GM12878 (cell line): ENCODE results near the gene CDK2. TPM values are rescaled to one million over a fixed set of nuclear protein-coding genes. Genes with fewer than 3 reads are reported as not detected.

Source experiments
- CTCF ChIP-seq, 3 experiments: IDR thresholded peaks in 2 of 3; conservative IDR thresholded peaks in 1 of 3; 2 replicates each; pipeline ENCODE4 v1.5.1; 2011; ENCODE audit warnings: low read depth in 3 of 3, low read length in 3 of 3, mild to moderate bottlenecking in 3 of 3, control low read depth in 2 of 3, moderate library complexity in 2 of 3, inconsistent platforms in 1 of 3, mixed read lengths in 1 of 3; ENCODE audit not compliant: control insufficient read depth in 2 of 3, insufficient read depth in 1 of 3; ENCODE audit errors: extremely low read depth in 1 of 3
- E2F8 ChIP-seq: fragments of 450-650 bp; IDR thresholded peaks from 2 replicates; pipeline ENCODE4 v1.6.1; 2018; ENCODE audit warnings: mild to moderate bottlenecking, low read depth, moderate library complexity; ENCODE audit not compliant: partially characterized antibody
- FOXK2 ChIP-seq: fragments of 450-650 bp; IDR thresholded peaks from 2 replicates; pipeline ENCODE4 v1.6.1; 2017; ENCODE audit warnings: mild to moderate bottlenecking, moderate library complexity
- IKZF1 ChIP-seq: fragments of 450-650 bp; conservative IDR thresholded peaks from 2 replicates; pipeline ENCODE4 v1.6.1; 2017; ENCODE audit warnings: antibody characterized with exemption, mild to moderate bottlenecking
- IRF5 ChIP-seq: fragments of 450-650 bp; IDR thresholded peaks from 2 replicates; pipeline ENCODE4 v1.6.1; 2017; ENCODE audit warnings: borderline replicate concordance
- NFIC ChIP-seq: IDR thresholded peaks from 2 replicates; pipeline ENCODE4 v1.6.1; 2012; ENCODE audit warnings: low read depth, mild to moderate bottlenecking, inconsistent platforms, low read length, moderate library complexity
- PAX5 ChIP-seq: IDR thresholded peaks from 2 replicates; pipeline ENCODE4 v1.6.1; 2011; ENCODE audit warnings: low read depth, low read length, borderline replicate concordance
- POLR2AphosphoS2 ChIP-seq: IDR thresholded peaks from 2 replicates; pipeline ENCODE4 v1.6.1; 2011; ENCODE audit warnings: low read depth, mild to moderate bottlenecking, low read length, improper control_type of control experiment, moderate library complexity
- POLR2AphosphoS5 ChIP-seq: IDR thresholded peaks from 2 replicates; pipeline ENCODE4 v1.6.1; 2011; ENCODE audit warnings: mild to moderate bottlenecking, low read length, inconsistent platforms
- POU2F2 ChIP-seq: IDR thresholded peaks from 3 replicates; pipeline ENCODE4 v1.6.1; 2011; ENCODE audit warnings: low read depth, mild to moderate bottlenecking, low read length, borderline replicate concordance
- SP1 ChIP-seq: IDR thresholded peaks from one replicate; pipeline ENCODE4 v1.6.1; 2011; ENCODE audit warnings: low read depth, low read length
- SPI1 ChIP-seq: IDR thresholded peaks from 2 replicates; pipeline ENCODE4 v1.6.1; 2011; ENCODE audit warnings: low read depth, mild to moderate bottlenecking, low read length, moderate library complexity, borderline replicate concordance; ENCODE audit not compliant: insufficient read depth
- SREBF1 ChIP-seq: IDR thresholded peaks from 2 replicates; pipeline ENCODE4 v1.6.1; 2012; ENCODE audit warnings: mild to moderate bottlenecking, low read length
- TARDBP ChIP-seq: IDR thresholded peaks from 2 replicates; pipeline ENCODE4 v1.6.1; 2016; ENCODE audit warnings: borderline replicate concordance
- USF1 ChIP-seq: IDR thresholded peaks from 2 replicates; pipeline ENCODE4 v1.6.1; 2011; ENCODE audit warnings: borderline replicate concordance, low read depth, mild to moderate bottlenecking, moderate library complexity, mixed read lengths, low read length; ENCODE audit not compliant: insufficient read depth; ENCODE audit errors: extremely low read length
- WRNIP1 ChIP-seq: IDR thresholded peaks from 2 replicates; pipeline ENCODE4 v1.6.1; 2011; ENCODE audit warnings: low read depth, low read length, improper control_type of control experiment, borderline replicate concordance
- YY1 ChIP-seq: IDR thresholded peaks from 2 replicates; pipeline ENCODE4 v1.6.1; 2011; ENCODE audit warnings: low read depth, mild to moderate bottlenecking, low read length
- ZBED1 ChIP-seq: IDR thresholded peaks from 2 replicates; pipeline ENCODE4 v1.6.1; 2016; ENCODE audit warnings: borderline replicate concordance
- ZNF274 ChIP-seq: IDR thresholded peaks from one replicate; pipeline ENCODE4 v1.8.0; 2011; ENCODE audit not compliant: insufficient read length, insufficient read depth
- polyA plus RNA-seq, 11 experiments: library from polyadenylated mRNA; depleted of rRNA in 4 of 11; unstranded in 6 of 11; stranded (reverse) in 5 of 11; fragments of >200 nt; fragmentation: Nextera tagmentation in 4 of 11; fragmentation: Illumina TruSeq in 1 of 11; extraction: Ambion mirVana in 4 of 11; extraction: Trizol in 1 of 11; gene quantifications; 1 replicate in 1 of 11; 2 replicates in 10 of 11; pipeline versions ENCODE4 v1.2.1 to v1.2.3, GENCODE V29; 2011 to 2016; ENCODE audit warnings: inconsistent platforms in 2 of 11, missing spikeins in 2 of 11, low read depth in 1 of 11
- total RNA-seq, 4 experiments: library from RNA; depleted of rRNA in 3 of 4; stranded (reverse); fragments of >200 nt in 3 of 4; fragmentation: Illumina TruSeq in 1 of 4; extraction: Trizol in 1 of 4; gene quantifications; 2 replicates each; pipeline versions ENCODE4 v1.2.1 to v1.2.3, GENCODE V29; 2013 to 2021
- TF ChIP-seq, protein P1 (sequence below): IDR thresholded peaks from 2 replicates; pipeline ENCODE4 v1.6.1; 2011; ENCODE audit warnings: low read depth, low read length, improper control_type of control experiment, borderline replicate concordance
- TF ChIP-seq, protein P2 (sequence below): IDR thresholded peaks from 2 replicates; pipeline ENCODE4 v1.6.1; 2012; ENCODE audit warnings: low read depth, low read length, improper control_type of control experiment

The CDK2 gene
- total and polyA plus RNA-seq, 10 of the 15 experiments (the other 5 are each of a cell fraction or from before 2014, with no cell fraction given): 13.1 to 138 (median 82.2) TPM

- TF ChIP-seq, protein P1, sequence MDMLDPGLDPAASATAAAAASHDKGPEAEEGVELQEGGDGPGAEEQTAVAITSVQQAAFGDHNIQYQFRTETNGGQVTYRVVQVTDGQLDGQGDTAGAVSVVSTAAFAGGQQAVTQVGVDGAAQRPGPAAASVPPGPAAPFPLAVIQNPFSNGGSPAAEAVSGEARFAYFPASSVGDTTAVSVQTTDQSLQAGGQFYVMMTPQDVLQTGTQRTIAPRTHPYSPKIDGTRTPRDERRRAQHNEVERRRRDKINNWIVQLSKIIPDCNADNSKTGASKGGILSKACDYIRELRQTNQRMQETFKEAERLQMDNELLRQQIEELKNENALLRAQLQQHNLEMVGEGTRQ: no peak
- TF ChIP-seq POLR2AphosphoS5: peak; percentile 87
- TF ChIP-seq NFIC: peak; percentile 93
- TF ChIP-seq IKZF1: peak; percentile 85
- no peak for TF ChIP-seq E2F8
- TF ChIP-seq CTCF (IDR thresholded peaks at IDR 0.05 in 2 of 3, conservative IDR thresholded peaks at IDR 0.05 in 1 of 3; ENCODE audit: control insufficient read depth in 2 of 3, extremely low read depth in 1 of 3, insufficient read depth in 1 of 3, low read depth in 3 of 3, low read length in 3 of 3): no peak
- no peak for TF ChIP-seq FOXK2
- TF ChIP-seq SP1: peak; percentile 69
- peak; percentile 70; the same call in 1 of the 2 replicates for TF ChIP-seq YY1
- TF ChIP-seq PAX5: peak; percentile 50; the same call in 1 of the 2 replicates
- TF ChIP-seq WRNIP1: no peak
- TF ChIP-seq TARDBP: 0 out of 2 replicates have a peak, but pooled peaks have one; percentile 21
- TF ChIP-seq SPI1: peak; percentile 98
- TF ChIP-seq ZBED1: no peak
- TF ChIP-seq, protein P2, sequence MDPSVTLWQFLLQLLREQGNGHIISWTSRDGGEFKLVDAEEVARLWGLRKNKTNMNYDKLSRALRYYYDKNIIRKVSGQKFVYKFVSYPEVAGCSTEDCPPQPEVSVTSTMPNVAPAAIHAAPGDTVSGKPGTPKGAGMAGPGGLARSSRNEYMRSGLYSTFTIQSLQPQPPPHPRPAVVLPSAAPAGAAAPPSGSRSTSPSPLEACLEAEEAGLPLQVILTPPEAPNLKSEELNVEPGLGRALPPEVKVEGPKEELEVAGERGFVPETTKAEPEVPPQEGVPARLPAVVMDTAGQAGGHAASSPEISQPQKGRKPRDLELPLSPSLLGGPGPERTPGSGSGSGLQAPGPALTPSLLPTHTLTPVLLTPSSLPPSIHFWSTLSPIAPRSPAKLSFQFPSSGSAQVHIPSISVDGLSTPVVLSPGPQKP: peak; percentile 65; the same call in 1 of the 2 replicates
- peak; percentile 53; the same call in 2 of the 3 replicates for TF ChIP-seq POU2F2
- TF ChIP-seq SREBF1: no peak
- no peak for TF ChIP-seq POLR2AphosphoS2
- no peak for TF ChIP-seq USF1
- no peak for TF ChIP-seq ZNF274
- TF ChIP-seq IRF5: no peak
Measured at GRCh38 chr12:55929306-55929791, 37.3 kb upstream of the CDK2 start (continued).
